NB4 (cell line): ENCODE results near the gene LRRC41.

Source experiments
- DNase-seq: peaks from one replicate; pipeline ENCODE4 v3.0.0; 2010; ENCODE audit warnings: low read depth
- H3K4me3 ChIP-seq: one replicate; pipeline ENCODE4 v1.5.1; 2011; ENCODE audit warnings: mild to moderate bottlenecking, low read depth, low read length, moderate library complexity
- CTCF ChIP-seq: IDR thresholded peaks from one replicate; pipeline ENCODE4 v1.5.1; 2012; ENCODE audit warnings: low read depth, low read length
- MAX ChIP-seq: IDR thresholded peaks from 2 replicates; pipeline ENCODE4 v1.6.1; 2011; ENCODE audit warnings: low read depth, low read length
- MYC ChIP-seq: IDR thresholded peaks from 2 replicates; pipeline ENCODE4 v1.6.1; 2011; ENCODE audit warnings: low read depth, low read length
- POLR2A ChIP-seq: IDR thresholded peaks from 2 replicates; pipeline ENCODE4 v1.6.1; 2011; ENCODE audit warnings: mild to moderate bottlenecking; ENCODE audit not compliant: insufficient read length; ENCODE audit errors: extremely low read depth

Gene LRRC41

GRCh38 chr1:46301808-46302640 lies 1.4 kb downstream of the LRRC41 start:
- TF ChIP-seq MAX (no peak), POLR2A (no peak), CTCF (peak; percentile 12), MYC (no peak)
- H3K4me3 ChIP-seq: peak overlapping the region; percentile 98
- peak; percentile 81 for DNase-seq

GRCh38 chr1:46301406-46301807 lies 2.0 kb downstream of the LRRC41 start:
- peak overlapping the region; percentile 98 for H3K4me3 ChIP-seq
- no peak for TF ChIP-seq CTCF
- no peak for TF ChIP-seq POLR2A
- TF ChIP-seq MYC: peak; percentile 54; the same call in 1 of the 2 replicates
- TF ChIP-seq MAX: peak; percentile 40; the same call in 1 of the 2 replicates
- no peak for DNase-seq

- H3K4me3 ChIP-seq: peak overlapping the region; percentile 98
- peak; percentile 25 for DNase-seq
- TF ChIP-seq MYC (no peak), MAX (no peak), POLR2A (no peak), CTCF (no peak)
Observed at GRCh38 chr1:46300673-46301405, 2.6 kb downstream of the LRRC41 start.

GRCh38 chr1:46298387-46298786 lies 5.0 kb downstream of the LRRC41 start:
- TF ChIP-seq MYC (no peak), MAX (no peak), CTCF (no peak), POLR2A (no peak)

GRCh38 chr1:46295306-46295705 lies 8.1 kb downstream of the LRRC41 start:
- no peak for TF ChIP-seq CTCF
- no peak for TF ChIP-seq POLR2A
- no peak for TF ChIP-seq MYC
- no peak for TF ChIP-seq MAX
- H3K4me3 ChIP-seq: no peak overlapping the region
- DNase-seq: no peak

More at GRCh38 chr1:46298387-46298786, 5.0 kb downstream of the LRRC41 start:
- no peak overlapping the region for H3K4me3 ChIP-seq
- DNase-seq: no peak
